HepG2 (cell line): Measurements from ENCODE around the gene C1QTNF6. TPM values are rescaled to one million over a fixed set of nuclear protein-coding genes. Genes with fewer than 3 reads are reported as not detected.

Source experiments
- ATAC-seq: fragments of 200-7000 bp; cut with Tn5 transposase; 3 replicates; pipeline ENCODE4 v1.9.1; 2020; ENCODE audit warnings: mild to moderate bottlenecking, moderate library complexity
- BruUV-seq: library from RNA; stranded (reverse); fragments of 400-500 nt; replicated peaks from 2 replicates; lab custom pipeline; 2021; lab: Mats Ljungman, UMichigan
- CTCF ChIA-PET: fragments of 300-600 bp; formaldehyde crosslinking; extraction: SDS; loops from one replicate; lab custom pipeline; 2021; ENCODE audit warnings: low total read pairs, inconsistent platforms, low intra/inter-chr PET ratio; lab: Yijun Ruan, JAX
- POLR2A ChIA-PET: fragments of 350-600 bp; sonication (Branson Sonifier 250); formaldehyde crosslinking; loops from one replicate; lab custom pipeline; 2020; ENCODE audit warnings: antibody characterized with exemption, inconsistent platforms; lab: Yijun Ruan, JAX
- DNase-seq: peaks from one replicate; pipeline ENCODE4 v3.0.0-alpha.2; 2015; ENCODE audit warnings: low spot score
- FAIRE-seq: peaks from 3 replicates; lab custom pipeline; 2011; peaks lifted over from hg19 to GRCh38; lab: Jason Lieb, UNC
- H2AFZ ChIP-seq: one replicate; pipeline ENCODE4 v1.6.1; 2011; ENCODE audit warnings: low read length, inconsistent platforms
- H3K27ac ChIP-seq: fragments of 300-600 bp; 3 replicates; pipeline ENCODE4 v1.8.0; 2011; ENCODE audit warnings: mixed run types, mild to moderate bottlenecking, mixed read lengths, low read length, inconsistent platforms; ENCODE audit not compliant: insufficient read depth; ENCODE audit errors: extremely low read length
- H3K27me3 ChIP-seq, 2 experiments: fragments of 200-600 bp in 1 of 2; 2 replicates in 1 of 2; 3 replicates in 1 of 2; pipeline versions ENCODE4 v1.6.0 to v1.8.0; 2011; ENCODE audit warnings: low read length in 2 of 2, mild to moderate bottlenecking in 2 of 2, moderate library complexity in 2 of 2, inconsistent platforms in 1 of 2; ENCODE audit not compliant: insufficient read depth in 2 of 2, control insufficient read depth in 1 of 2
- H3K36me3 ChIP-seq, 2 experiments: fragments of 200-600 bp in 1 of 2; replicated peaks in 1 of 2; 2 replicates in 1 of 2; 3 replicates in 1 of 2; pipeline versions ENCODE4 v1.5.1 to v1.8.0; 2011; ENCODE audit warnings: low read length in 2 of 2, inconsistent platforms in 1 of 2; ENCODE audit not compliant: insufficient read depth in 2 of 2, control insufficient read depth in 1 of 2
- H3K4me1 ChIP-seq: 2 replicates; pipeline ENCODE4 v1.5.1; 2012; ENCODE audit warnings: low read length, inconsistent platforms; ENCODE audit not compliant: insufficient read depth
- H3K4me2 ChIP-seq: 2 replicates; pipeline ENCODE4 v1.6.0; 2011; ENCODE audit warnings: low read depth, low read length, inconsistent platforms
- H3K4me3 ChIP-seq, 3 experiments: fragments of 200-600 bp in 1 of 3; sonication (generic), shearing (Covaris generic) in 1 of 3; replicated peaks in 1 of 3; 2 replicates each; pipeline ENCODE4 v1.5.1; 2011 to 2016; ENCODE audit warnings: low read length in 3 of 3, inconsistent platforms in 2 of 3, low read depth in 2 of 3, mild to moderate bottlenecking in 2 of 3, control low read depth in 1 of 3, mixed read lengths in 1 of 3; ENCODE audit not compliant: insufficient read depth in 1 of 3
- H3K79me2 ChIP-seq: one replicate; pipeline ENCODE4 v1.6.1; 2011; ENCODE audit warnings: low read length, inconsistent platforms; ENCODE audit not compliant: insufficient read depth
- H3K9ac ChIP-seq: 2 replicates; pipeline ENCODE4 v1.6.0; 2011; ENCODE audit warnings: mild to moderate bottlenecking, low read depth, low read length, inconsistent platforms; ENCODE audit not compliant: insufficient read depth
- H3K9me3 ChIP-seq: 2 replicates; pipeline ENCODE4 v1.5.1; 2012; ENCODE audit warnings: mild to moderate bottlenecking, low read length
- H4K20me1 ChIP-seq: 2 replicates; pipeline ENCODE4 v1.6.0; 2011; ENCODE audit warnings: inconsistent platforms, mild to moderate bottlenecking, low read length, moderate library complexity; ENCODE audit not compliant: insufficient read depth
- HHEX ChIP-seq: IDR thresholded peaks from 2 replicates; pipeline ENCODE4 v1.6.1; 2016; ENCODE audit warnings: control low read depth
- SIN3B ChIP-seq: fragments of 150-350 bp; IDR thresholded peaks from 2 replicates; pipeline ENCODE4 v1.6.1; 2014; ENCODE audit warnings: low read length
- YY1 ChIP-seq: IDR thresholded peaks from 2 replicates; pipeline ENCODE4 v1.6.1; 2011; ENCODE audit warnings: low read length, low read depth, moderate library complexity, mild to moderate bottlenecking; ENCODE audit not compliant: insufficient read depth, insufficient replicate concordance
- WGBS: methylation state at CpG from one replicate; pipeline ENCODE4 v1.1.6; 2017; ENCODE audit warnings: low lambda C conversion rate; 5-methylcytosine and 5-hydroxymethylcytosine counted together
- in situ Hi-C: cut with HindIII; loops from 2 replicates; pipeline ENCODE4 v1.10.0; 2017; ENCODE audit warnings: low pct_unique_long_range_greater_than_20kb; ENCODE audit not compliant: extremely low pct_ligation_motif_present
- intact Hi-C: fragments of 100-400 bp; cut with micrococcal nuclease; formaldehyde crosslinking; loops from one replicate; pipeline ENCODE4 v1.10.0; 2022; ENCODE audit not compliant: unreplicated experiment
- polyA plus RNA-seq, 8 experiments: library from polyadenylated mRNA; depleted of rRNA in 3 of 8; stranded (reverse) in 7 of 8; unstranded in 1 of 8; fragments of >200 nt; fragmentation: Illumina TruSeq in 4 of 8; extraction: Trizol in 4 of 8; gene quantifications; 2 replicates each; pipeline versions ENCODE4 v1.2.1 to v1.2.3, GENCODE V29; 2011 to 2016; ENCODE audit warnings: low read depth in 4 of 8, missing spikeins in 1 of 8, mixed read lengths in 1 of 8; ENCODE audit not compliant: insufficient read depth in 1 of 8
- total RNA-seq, 5 experiments: library from RNA; depleted of rRNA; stranded (reverse); fragments of >200 nt; fragmentation: Illumina TruSeq; extraction: Trizol; gene quantifications; 2 replicates each; pipeline ENCODE4 v1.2.3, GENCODE V29; 2016; ENCODE audit warnings: low read depth in 1 of 5

C1QTNF6 gene
- total and polyA plus RNA-seq, 2 of the 13 experiments (the other 11 are each of a cell fraction or from before 2014, with no cell fraction given), result 2.7 to 6.9 TPM

- H3K9me3 ChIP-seq, result no peaks in the 10 kb centered on the region
- H3K27ac ChIP-seq, result no peak overlapping the region
- H3K79me2 ChIP-seq, result no peaks in the 10 kb centered on the region
- H3K36me3 ChIP-seq, result no peaks in the 10 kb centered on the region
- no peak for ATAC-seq
- ChIA-PET CTCF (no interaction called here), POLR2A (interaction anchor here (1.0 kb wide), 1 partner anchor 10 kb away, joined by 3 read pairs; no protein-coding TSS in a partner anchor)
- no peak for FAIRE-seq
- H3K4me1 ChIP-seq, result peaks cover 28% of the 10 kb centered on the region
- H3K4me3 ChIP-seq, result no peak overlapping the region
- H3K9ac ChIP-seq, result no peak overlapping the region
- H3K27me3 ChIP-seq, result peaks cover 0 to 24% of the 10 kb centered on the region in 2 experiments; a peak in 3 of 5 replicates
- BruUV-seq, result no TSS peak
- no peak overlapping the region for H3K4me2 ChIP-seq
- H2AFZ ChIP-seq, result no peak overlapping the region
- DNase-seq, result no peak
- 20% methylated on average over 6 of the region's 9 CpGs for WGBS
- intact Hi-C loops (no loop called here), in situ Hi-C loops (no loop called here)
- no peak for TF ChIP-seq YY1
- H4K20me1 ChIP-seq, result no peaks in the 10 kb centered on the region
Observed at GRCh38 chr22:37209140-37209845, 21.2 kb upstream of the C1QTNF6 start.

DNA sequence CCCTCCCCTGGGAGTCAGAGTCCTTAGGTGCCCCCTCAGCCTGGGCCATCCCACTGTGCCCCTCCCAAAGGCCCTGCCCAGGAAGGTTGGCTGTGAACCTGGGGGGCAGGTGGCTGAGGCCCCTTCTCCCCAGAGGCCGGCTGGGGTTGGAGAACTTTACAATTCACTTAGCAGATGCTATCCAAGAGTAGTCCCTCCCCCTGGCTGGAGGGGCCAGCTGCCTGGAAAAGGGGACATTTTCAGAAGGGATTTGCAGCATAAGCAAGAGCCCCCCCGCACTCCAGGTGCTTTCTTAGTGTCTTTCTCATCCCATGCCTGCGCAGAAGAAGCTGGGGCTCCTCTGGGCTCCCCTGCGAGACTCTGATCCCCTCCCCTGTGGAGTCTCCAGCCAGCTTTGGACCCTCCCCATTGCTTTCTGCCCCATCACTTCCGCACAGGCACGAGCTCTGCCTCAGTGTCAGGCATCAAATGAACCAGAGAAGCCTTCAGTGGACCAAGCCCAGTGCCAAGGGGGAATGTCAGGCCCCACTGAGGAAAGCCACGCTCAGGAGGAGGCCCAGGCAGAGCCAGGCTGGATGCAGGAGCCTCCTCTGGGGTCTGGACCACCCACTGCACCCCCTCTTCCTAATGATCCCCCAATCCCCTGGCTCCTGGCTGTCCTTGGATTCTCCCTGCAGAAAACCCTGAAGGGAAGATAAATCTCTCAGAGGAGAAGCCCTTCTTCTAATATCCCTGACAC is 20.5 kb upstream of the C1QTNF6 start:
- ChIA-PET CTCF (no interaction called here), POLR2A (no interaction called here)
- Histone ChIP-seq H3K9ac (no peak overlapping the region), H3K4me3 (no peak overlapping the region), H3K36me3 (no peaks in the 10 kb centered on the region), H3K9me3 (no peaks in the 10 kb centered on the region), H3K79me2 (no peaks in the 10 kb centered on the region), H3K4me2 (no peak overlapping the region), H3K27me3 (peaks cover 0 to 17% of the 10 kb centered on the region in 2 experiments; a peak in 3 of 5 replicates), H4K20me1 (no peaks in the 10 kb centered on the region), H3K4me1 (peaks cover 28% of the 10 kb centered on the region), H3K27ac (no peak overlapping the region), H2AFZ (no peak overlapping the region)
- WGBS, result 39% methylated on average over 4 of the region's 7 CpGs
- no TSS peak for BruUV-seq
- no peak for FAIRE-seq
- intact Hi-C loops (no loop called here), in situ Hi-C loops (no loop called here)
- ATAC-seq, result no peak
- no peak for TF ChIP-seq HHEX (CRISPR knock-in tag)
- no peak for TF ChIP-seq SIN3B
- TF ChIP-seq, all 625 proteins: peak for 0
- no peak for DNase-seq
